ENCODE measurements around the gene CARTPT.

CARTPT gene
- 0 to 0.33 (median 0) reads per million in 17 experiments for total RNA-seq

DNA sequence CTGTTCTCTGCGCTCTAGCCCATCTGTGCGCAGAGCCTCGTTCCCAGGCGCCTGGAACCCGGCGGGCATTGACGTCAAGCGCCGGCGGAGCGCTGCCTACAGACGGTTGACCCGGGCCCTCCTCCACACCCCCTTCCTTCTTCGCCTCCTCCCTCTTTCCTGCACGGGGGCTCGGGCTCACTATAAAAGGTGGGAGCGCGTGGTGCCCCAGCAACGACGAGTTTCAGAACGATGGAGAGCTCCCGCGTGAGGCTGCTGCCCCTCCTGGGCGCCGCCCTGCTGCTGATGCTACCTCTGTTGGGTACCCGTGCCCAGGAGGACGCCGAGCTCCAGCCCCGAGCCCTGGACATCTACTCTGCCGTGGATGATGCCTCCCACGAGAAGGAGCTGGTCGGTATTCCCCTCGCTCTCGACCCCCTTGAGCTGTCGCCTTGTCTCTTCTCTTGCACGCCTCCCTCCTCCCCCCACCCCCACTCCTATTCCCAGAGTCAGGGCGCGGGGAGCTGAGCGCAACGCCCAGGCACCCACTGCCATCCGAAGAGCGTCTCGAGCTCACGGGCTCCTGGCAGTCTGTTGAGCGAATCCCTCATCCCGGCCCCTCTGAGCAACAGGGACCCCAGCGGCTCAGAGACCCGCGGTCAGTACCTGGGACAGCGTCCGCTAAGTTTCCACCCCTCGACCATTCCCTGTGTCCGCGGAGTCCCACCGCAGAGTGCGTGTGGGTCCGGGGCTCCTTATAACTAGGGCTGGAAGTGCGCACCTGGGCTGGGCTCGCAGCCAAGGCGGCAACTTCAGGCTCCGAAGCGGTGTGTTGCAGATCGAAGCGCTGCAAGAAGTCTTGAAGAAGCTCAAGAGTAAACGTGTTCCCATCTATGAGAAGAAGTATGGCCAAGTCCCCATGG, at the start of gene CARTPT:
CARTPT (plus strand) TSS at position 213 of the 902 bp plus-strand sequence; CDS start at position 232, 19 bp downstream.
- peak in 1 of 4 experiments; percentile 22 for DNase-seq

DNA sequence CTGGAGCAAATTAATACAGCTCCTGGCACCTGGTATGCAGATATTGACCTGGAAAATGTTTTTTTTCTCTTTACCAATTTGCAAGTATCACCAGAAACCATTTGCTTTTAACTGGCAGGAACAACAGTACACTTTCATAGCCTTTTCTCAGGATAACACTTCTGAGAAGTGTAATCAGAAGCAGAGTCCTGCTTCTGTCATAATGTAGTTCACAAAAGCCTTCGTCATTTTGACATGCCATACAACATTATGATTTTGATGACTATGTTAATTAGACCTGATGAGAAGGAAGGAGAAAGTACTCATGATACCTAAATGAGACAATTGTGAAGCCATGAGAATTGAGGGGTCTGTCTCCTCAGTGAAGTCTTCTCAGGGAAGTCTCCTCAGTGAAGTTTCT, 41.1 kb upstream of the CARTPT start:
- no peak for DNase-seq

DNA sequence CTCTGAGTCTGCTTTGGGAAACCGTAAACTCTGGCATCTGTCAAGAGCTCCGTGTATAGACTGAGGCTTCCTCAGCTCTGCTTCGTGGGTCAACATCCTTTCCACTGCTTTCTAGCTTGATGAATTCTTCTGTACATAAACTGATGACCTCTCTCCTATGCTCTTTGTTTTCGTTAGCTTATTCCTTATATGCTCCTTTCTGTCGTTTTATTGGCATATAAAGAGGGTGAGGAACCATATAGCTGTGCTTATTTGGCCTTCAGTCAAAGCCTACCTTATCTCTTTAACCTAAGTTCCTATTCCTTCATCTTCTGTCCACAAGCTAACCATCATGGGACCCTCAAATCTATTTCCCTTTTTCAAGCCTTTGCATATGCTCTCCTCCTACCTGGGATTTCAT, 39.4 kb upstream of the CARTPT start:
- no peak for DNase-seq

DNA sequence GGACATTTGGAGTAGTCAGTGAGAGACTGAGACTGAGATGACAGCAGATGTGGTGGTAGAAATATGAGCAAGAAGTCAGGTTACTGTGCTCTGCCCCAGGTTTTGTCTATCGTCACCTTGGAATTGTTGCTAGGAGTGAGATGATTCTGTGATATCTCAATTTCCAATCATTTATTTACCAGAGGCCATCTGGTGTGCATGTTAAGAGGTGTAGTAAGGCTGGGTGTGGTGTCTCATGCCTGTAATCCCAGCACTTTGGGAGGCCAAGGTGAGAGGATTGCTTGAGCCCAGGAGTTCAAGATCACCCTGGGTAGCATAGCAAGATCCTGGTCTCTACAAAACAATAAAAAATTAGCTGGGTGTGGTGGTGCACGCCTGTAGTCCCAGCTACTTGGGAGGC, 38.6 kb upstream of the CARTPT start:
- DNase-seq, result no peak

DNA sequence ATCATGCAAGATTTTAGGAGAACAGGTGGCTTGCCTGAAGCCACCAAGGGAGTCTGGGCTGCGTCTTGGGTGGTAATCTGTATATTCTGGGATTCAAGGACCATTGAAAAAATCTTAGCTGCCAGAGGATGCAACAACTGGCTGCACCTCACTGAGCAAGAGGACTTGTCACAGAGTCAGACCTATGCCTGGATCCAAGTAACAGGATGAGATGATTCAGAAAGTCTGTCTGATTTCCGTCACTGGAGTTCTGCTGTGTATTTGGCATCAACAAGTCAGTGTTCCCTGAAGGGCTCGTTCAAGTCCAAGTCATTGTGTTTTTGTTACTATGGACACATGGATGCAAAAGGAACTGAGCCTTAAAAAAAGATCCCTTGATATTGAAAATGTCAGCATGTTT, 37.8 kb upstream of the CARTPT start:
- no peak for DNase-seq

DNA sequence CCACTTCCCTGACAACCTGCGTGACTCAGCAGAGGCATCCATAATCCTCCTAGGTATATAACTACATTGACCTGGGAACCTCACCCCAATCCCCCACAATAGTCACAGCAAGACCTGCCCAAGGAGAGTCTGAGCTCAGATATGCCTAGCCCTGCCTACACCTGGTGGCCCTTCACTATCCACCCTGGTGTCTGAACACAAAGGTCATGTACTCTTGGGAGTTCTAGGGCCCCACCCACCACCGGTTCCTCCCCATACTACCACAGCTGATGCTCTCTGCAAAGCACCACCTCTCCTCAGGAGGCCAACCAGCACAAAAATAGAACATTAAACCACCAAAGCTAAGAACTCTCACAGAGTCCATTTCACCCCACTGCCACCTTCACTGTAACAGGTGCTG, 34.8 kb upstream of the CARTPT start:
- no peak for DNase-seq

DNA sequence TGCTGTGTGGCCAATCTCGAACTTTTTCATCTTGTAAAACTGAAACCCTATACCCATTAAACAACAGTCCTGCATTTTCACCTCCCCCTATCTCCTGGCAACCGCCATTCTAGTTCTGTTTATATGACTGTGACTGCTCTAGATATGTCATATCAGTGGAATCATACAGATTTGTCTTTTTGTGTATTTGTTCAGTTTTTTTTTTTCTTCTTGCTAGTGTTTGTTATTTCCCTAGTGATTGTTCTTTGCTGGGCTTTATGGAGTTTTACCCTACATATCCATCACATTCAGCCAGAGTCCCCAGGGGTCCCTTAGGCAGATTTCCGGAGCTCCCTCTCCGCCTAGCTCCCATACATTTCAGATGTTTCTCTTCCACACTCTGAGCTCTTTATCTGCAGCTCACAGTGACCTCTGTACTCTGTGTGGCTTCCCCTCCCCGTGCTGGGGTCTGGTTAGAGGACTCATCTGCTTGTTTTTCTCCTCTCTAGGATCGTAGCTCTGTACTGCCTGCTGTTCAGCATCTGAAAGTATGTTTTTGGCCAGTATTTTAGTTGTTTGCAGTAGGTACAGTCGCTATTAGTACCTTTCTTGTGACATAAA, 25.1 kb upstream of the CARTPT start:
- DNase-seq, result no peak

DNA sequence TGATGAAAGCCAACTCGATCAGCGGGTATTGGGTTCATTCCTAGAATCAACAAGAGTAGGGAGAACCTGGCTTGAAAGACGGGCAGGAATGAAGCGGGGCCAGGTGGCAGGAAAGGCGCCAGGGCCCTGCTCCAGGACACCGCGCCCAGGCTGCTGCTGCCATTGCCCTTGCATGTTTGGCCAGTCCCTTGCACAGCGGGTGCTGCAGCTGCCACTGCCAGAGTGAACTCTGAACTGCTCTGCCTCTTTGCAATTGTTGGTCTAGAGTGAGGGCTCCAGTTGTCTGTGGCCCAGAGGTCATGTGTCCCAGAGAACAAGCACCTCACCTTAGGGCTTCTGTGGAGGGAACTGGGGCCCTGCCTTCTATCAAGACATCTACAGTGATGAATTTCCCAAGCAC, 24.0 kb upstream of the CARTPT start:
- DNase-seq, result no peak

DNA sequence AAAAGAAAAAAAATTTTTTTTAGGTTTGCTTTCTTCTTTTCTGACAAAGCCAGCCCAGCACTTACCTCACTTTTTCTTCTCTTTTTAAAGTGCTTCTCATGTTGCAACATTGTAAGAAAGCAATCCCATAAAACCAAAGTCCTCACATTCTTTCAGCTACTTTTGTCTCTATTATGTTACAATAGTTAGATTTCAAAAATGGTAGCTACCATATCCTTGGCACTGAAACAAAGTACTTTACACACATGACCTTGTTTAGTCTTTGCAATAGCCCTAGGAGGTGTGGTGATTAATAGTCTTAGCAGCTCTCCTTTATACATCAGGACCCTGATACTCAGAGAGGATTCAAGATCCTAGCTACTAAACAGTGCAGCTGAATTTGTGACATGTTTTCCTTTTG, 23.5 kb upstream of the CARTPT start:
- no peak for DNase-seq

DNA sequence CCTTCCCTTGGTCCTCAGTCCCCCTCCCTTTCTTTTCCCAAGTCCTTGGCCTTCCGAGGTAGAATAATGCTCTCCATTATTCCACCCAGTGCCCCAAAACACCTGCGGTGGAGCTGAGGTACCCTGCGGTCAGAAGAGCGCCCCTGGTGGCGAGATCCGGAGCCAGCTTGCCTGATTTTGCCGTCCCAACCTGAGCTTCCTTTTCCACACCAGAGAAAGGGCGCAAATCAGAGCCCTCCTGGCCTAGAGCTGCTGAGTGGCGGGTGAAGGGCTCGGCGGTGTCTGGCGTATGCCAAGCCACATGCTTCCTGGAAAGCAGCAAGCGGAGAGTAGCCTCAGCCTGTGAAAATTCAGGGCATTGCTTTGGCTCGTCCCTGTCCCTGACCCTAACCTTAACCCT, 21.1 kb upstream of the CARTPT start:
- DNase-seq, result peak in 1 of 4 experiments; percentile 2

DNA sequence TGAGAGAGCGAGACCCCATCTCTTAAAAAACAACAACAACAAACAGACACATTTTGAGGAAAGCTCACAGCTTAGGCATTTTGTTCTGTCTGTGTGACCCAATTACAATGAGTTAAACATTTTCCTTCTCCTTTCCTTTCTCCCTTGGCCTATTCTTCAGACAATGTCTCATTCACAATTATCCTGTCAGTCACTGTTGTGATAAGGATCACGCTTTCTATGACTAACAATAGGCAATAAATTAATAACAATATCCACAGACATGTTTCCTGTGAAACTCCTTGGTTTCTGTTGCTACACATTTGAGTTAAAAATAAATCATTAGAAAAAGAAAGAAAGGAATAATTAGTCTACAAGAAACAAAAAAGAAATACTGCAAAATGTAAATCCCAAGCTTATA, 19.8 kb upstream of the CARTPT start:
- DNase-seq, result no peak

DNA sequence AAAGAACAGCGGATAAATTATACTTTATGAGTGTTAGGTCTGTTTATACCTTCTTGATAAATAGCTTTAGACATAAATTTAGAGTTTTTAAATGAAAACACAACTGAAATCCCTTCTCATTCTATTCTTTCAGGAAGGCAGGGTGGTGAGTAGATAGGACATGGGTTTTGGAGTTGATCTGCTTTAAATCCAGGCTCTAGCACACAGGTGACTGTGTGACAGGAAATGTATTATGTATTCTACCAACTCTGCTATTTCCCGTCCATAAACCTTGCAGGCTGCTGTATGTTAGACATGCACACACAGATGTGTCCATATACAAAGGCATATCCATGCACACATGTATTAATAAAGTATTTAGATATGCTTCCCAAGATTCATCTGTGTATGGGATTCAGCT, 19.3 kb upstream of the CARTPT start:
- no peak for DNase-seq

DNA sequence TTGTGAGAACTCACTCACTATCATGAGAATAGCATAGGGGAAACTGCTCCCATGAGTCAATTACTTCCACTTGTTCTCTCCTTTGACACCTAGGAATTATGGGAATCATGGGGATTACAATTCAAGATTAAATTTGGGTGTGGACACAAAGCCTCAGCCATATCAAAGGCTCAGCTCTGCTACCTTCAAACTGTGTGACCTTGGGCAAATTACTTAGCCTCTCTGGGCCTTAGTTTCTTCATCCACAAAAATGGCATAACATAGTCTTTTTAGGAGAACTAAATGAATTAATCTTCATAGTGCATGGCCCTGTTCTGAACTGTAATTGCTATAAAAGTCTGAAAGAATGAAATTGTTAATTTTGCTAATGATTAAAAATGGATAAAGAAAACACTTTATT, 18.3 kb upstream of the CARTPT start:
- no peak for DNase-seq

DNA sequence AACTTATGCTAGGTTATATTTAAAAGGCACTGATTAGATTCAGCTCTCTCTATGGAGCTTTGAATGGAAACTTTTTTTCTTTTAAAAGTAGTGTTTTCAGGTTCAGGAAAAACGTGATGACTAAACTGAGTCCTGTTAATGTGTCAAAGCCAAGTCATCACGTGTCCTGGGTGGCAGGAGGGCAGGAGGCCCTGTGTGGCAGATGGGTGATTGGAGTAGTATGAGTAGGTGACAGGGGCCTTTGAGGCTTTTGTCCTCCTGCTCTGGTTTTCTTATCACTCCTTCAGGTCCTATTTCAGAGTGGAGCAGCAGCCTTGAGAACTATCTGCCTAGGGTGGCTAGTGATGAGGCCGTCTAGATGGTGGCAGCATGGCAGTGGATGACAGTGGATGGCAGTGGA, 17.7 kb upstream of the CARTPT start:
- no peak for DNase-seq

DNA sequence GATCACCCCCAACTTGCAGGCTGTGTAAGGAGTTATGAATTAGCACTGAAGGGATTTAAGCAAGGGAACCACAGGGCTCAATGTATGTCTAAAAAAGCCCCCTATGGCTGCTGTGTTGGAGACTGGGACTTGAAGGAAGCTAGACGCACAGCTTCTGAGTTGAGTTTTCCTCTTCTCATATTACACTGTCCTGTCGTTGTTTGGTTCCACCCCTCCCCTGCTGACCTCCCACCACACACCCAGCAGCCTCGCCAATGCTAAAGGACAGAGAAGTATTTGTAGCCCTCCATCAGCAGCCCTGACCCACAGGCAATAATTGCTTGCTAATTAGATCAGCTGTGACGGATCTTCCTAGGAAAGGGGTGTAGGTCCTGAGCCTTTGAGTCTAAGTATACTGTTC, 15.1 kb upstream of the CARTPT start:
- no peak for DNase-seq

DNA sequence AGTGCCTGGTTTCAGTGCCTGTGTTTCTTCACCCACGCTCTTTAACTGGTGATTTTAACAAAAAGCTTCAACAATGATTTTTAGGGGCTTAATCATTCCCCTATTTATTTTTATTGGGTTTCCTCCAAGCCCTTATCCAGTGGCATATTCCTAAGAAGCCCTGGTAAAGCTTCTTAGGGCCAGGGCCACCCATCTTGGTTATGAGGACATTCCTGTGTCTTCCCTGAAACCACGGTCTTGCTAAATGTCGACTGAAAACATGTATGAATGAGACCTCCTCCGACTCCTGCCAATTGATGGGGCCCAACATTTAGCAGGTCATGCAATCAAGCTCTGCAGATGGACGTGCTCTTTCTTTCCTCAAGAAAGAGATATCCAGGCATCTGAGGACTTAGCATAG, 13.7 kb upstream of the CARTPT start:
- no peak for DNase-seq

DNA sequence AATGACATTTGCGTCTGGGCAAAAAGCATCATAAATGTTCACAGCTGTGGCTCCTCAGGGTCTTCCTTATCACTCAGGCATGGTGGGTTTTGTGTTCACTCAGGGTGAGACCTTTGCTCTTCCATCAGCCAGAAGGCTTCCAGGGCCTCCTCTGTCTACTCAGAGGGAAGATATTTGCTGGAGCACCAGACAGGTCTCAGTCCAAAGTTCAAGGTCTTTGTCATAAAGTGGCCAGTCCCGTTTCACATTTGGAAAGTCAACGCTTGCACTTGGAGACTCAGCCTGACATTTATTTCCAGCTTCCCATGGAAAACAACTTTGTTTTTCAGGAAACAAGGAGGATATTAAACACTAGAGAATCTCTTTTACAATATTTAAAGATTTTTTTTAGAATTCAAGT, 12.2 kb upstream of the CARTPT start:
- DNase-seq, result no peak

DNA sequence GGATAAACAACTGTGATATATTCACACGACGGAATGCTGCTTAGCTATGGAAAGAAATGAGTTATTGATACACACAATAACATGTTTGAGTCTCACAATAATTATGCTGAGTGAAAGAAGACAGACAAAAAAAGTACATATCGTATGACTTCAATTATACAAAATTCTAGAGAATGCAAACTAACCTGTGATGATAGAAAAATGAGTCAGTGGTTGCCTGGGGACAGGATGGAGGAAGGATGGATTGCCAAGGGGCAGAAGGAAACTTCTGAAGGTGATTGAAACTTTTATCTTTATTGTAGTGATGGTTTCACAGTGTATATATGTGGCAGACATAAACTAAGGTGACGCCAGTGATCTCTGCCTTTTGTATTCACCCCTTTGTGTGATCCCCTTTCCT, 7.5 kb upstream of the CARTPT start:
- DNase-seq, result no peak

DNA sequence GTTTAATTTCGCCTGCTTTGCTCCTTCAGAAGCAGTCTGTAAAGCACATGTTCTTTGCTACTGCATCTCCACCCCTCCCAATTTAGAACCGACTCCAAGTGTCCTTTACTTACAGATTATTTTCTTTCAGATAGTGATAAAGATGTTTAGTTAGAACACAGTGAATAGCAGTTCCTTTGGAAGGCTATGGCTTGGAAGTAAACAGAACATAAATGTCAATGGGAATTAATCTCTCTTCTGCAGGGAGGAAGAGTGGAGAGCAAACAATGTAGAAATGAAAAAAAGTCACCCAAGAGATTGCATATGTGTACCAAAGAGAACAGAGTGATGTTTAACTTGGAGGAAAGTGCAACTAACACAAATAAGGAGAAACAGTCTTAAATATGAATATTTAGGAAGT, 4.2 kb upstream of the CARTPT start:
- no peak for DNase-seq

DNA sequence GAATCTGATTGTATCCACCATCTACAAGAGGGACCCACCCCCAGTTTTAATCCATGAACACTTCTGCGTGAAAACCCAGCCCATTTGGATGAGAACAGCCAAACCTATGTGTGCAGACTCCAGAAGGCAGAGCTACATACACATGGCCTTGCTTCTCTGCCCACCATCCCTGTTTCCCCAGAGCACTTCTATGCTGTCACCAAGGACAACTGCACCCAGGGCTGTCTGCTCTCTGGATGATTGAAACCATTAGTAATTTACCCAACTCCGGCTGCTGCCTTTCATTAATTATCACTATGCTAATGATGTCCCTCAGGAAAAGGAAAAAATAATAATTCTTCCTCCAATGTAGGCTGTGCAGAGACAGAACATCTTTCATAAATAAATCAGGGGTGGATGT, 8.9 kb downstream of the CARTPT start:
- no peak for DNase-seq

DNA sequence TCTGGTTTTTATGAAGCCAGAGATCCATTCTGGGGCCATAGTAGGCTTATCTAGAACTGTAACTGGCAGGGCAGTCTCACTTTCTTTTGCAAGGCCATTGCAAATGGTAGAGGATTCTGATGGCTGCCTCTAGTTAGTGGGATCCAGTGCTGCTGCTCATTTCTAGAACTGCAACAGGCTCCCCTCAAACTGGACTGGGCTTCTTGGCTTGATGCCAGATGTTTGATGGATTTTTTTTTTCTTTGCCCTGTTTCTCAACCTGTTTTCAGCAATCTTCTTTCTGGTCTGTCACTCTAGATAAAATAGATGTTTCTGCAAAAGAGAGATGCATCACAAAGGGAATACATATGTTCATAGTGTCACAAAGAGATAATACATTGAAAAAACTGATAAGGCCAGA, 11.9 kb downstream of the CARTPT start:
- DNase-seq, result no peak

DNA sequence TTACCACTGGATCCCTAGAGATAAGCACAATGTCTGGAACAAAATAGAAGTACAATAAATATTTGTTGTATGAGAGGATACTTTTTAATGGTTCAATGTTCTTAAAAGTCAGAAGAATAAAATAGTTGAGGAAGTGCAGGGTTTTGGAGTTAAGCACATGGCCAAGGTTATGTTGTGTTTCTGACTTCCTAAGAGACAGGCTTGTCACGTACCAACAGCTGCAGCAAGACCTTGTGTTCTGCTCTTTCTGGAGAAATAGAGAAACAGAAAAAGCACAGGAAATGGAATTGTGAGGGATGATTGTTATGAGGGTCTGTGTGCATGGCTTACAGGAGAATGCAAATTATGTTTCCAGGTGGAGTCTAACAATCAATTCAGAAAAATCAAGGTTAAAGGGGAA, 12.9 kb downstream of the CARTPT start:
- DNase-seq, result no peak

DNA sequence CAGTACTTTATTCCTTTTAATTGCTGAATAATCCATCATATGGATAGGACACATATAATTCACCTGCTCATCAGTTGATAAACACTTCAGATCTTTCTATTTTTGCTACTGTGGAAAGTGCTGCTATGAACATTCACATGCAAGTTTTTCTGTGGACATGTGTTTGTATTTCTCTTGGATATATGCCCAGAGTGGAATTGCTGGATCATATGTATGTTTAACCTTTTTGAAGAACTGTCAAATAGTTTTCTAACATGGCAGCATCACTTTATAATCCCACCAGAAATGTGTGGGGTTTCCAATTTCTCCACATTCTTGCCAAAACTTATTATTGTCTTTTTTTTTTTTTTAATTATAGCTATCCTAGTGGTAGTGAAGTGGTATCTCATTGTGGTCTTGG, 15.1 kb downstream of the CARTPT start:
- no peak for DNase-seq

DNA sequence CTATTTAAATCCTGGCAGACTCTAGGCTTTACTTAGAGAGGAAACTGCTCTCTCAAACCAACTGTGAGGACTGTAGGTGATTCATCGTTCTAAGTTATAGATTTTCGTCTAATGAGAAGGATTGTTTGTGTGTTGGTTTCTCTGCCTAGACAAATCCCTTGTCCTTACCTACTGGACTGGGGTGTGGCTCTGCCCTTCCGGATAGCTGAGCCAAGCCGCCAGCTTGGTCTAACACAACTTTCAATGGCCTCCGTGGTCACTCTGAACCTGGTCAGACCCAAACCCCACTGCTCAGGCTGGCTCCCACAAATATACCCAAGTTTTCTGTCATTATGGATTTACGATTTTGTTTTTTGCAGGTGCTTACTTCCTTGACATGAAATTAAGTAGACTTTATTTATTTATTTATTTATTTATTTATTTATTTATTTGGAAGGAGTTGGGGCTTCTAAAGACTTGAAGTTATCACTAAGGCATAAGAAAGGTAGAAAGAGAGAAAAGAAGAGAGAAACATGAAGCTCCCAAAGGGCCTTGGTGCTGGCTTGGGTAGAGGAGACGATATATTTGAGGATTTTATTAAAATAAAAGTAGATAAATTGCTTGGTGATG, 19.0 kb downstream of the CARTPT start:
- no peak for DNase-seq

All from suppressor macrophage (primary cell).